Measurements from ENCODE around the gene DENND1B.

DNA sequence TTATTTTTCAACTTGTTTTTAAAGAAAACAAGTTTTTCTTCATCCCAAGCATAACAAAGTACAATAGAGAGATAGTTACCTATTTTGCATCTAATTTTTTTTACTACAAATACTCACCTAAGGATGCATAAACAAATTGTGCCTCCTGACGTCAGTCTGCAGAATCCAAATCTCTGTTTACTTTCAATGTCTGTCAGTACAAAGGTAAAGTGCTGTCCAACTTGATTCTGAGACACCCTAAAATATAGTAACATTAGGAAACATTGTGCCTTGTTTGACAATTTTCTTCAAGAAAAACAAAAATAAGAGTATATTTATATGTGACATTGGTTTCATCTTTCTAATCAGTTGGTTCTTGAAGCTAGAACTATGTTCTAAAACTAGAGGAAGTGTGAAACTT is 103.4 kb downstream of the DENND1B start:
- TF ChIP-seq, protein P1, sequence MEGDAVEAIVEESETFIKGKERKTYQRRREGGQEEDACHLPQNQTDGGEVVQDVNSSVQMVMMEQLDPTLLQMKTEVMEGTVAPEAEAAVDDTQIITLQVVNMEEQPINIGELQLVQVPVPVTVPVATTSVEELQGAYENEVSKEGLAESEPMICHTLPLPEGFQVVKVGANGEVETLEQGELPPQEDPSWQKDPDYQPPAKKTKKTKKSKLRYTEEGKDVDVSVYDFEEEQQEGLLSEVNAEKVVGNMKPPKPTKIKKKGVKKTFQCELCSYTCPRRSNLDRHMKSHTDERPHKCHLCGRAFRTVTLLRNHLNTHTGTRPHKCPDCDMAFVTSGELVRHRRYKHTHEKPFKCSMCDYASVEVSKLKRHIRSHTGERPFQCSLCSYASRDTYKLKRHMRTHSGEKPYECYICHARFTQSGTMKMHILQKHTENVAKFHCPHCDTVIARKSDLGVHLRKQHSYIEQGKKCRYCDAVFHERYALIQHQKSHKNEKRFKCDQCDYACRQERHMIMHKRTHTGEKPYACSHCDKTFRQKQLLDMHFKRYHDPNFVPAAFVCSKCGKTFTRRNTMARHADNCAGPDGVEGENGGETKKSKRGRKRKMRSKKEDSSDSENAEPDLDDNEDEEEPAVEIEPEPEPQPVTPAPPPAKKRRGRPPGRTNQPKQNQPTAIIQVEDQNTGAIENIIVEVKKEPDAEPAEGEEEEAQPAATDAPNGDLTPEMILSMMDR (IDR thresholded peaks at IDR 0.05) = no peak
- no peak for TF ChIP-seq POLR2A (IDR thresholded peaks at IDR 0.05)

Data from testis (tissue), 2 donors.